HG03280 (cell line): ENCODE measurements around the gene STXBP6.
"Not testable (repeated sequence)": the region's sequence is repeated elsewhere in the genome, so short reads cannot be mapped to it uniquely, and the experiment has no call there.

Experiments used
- ATAC-seq: cut with Tn5 transposase; IDR thresholded peaks from one replicate; pipeline ENCODE4 v1.9.1; 2021; ENCODE audit warnings: mild to moderate bottlenecking, moderate library complexity; ENCODE audit not compliant: unreplicated experiment

The STXBP6 gene

GRCh38 chr14:24990773-24991172, 59.2 kb downstream of the STXBP6 start:
- ATAC-seq, result no peak

GRCh38 chr14:24990050-24990449, 59.9 kb downstream of the STXBP6 start:
- no peak for ATAC-seq

GRCh38 chr14:24988760-24989159, 61.2 kb downstream of the STXBP6 start:
- ATAC-seq, result no peak

- ATAC-seq, result no peak
Observed at GRCh38 chr14:24986206-24986893, 63.6 kb downstream of the STXBP6 start.

- ATAC-seq, result no peak
Observed at GRCh38 chr14:24984846-24985589, 64.9 kb downstream of the STXBP6 start.

GRCh38 chr14:24982472-24983155, 67.3 kb downstream of the STXBP6 start:
- ATAC-seq, result no peak

GRCh38 chr14:24979725-24980239, 70.2 kb downstream of the STXBP6 start:
- ATAC-seq, result no peak

- peak; percentile 61 for ATAC-seq
Observed at GRCh38 chr14:24978862-24979724, 70.9 kb downstream of the STXBP6 start.

GRCh38 chr14:24976602-24977001, 73.3 kb downstream of the STXBP6 start:
- ATAC-seq, result no peak

GRCh38 chr14:24975393-24975792, 74.6 kb downstream of the STXBP6 start:
- no peak for ATAC-seq

- no peak for ATAC-seq
Observed at GRCh38 chr14:24974591-24975374, 75.2 kb downstream of the STXBP6 start.

- no peak for ATAC-seq
Observed at GRCh38 chr14:24972844-24973243, 77.1 kb downstream of the STXBP6 start.

- ATAC-seq, result no peak
Observed at GRCh38 chr14:24971255-24971654, 78.7 kb downstream of the STXBP6 start.

- no peak for ATAC-seq
Observed at GRCh38 chr14:24966579-24966964, 83.4 kb downstream of the STXBP6 start.

GRCh38 chr14:24965934-24966578, 83.9 kb downstream of the STXBP6 start:
- no peak for ATAC-seq

GRCh38 chr14:24965578-24965933, 84.4 kb downstream of the STXBP6 start:
- no peak for ATAC-seq

- no peak for ATAC-seq
Observed at GRCh38 chr14:24964591-24964990, 85.4 kb downstream of the STXBP6 start.

- no peak for ATAC-seq
Observed at GRCh38 chr14:24964048-24964447, 85.9 kb downstream of the STXBP6 start.

- not testable (repeated sequence) for ATAC-seq
Observed at GRCh38 chr14:24962118-24962517, 87.8 kb downstream of the STXBP6 start.

GRCh38 chr14:24960816-24961215, 89.1 kb downstream of the STXBP6 start:
- no peak for ATAC-seq
